Cardiac fibroblast (primary cell): Measurements from ENCODE around the gene C10orf90.

Source experiments
- DNase-seq, 2 donors: peaks; one replicate each; pipeline versions ENCODE4 v3.0.0 to v3.0.0-alpha.2; 2010; ENCODE audit warnings: low read depth in 2 of 2
- H3K4me3 ChIP-seq, 2 donors: replicated peaks in 1 of 2; 1 replicate in 1 of 2; 2 replicates in 1 of 2; pipeline ENCODE4 v1.5.1; 2011; ENCODE audit warnings: low read depth in 2 of 2, low read length in 2 of 2, mild to moderate bottlenecking in 2 of 2, moderate library complexity in 1 of 2
- CTCF ChIP-seq: IDR thresholded peaks from one replicate; pipeline ENCODE4 v1.5.1; 2011; ENCODE audit warnings: low read depth, mild to moderate bottlenecking, low read length, inconsistent platforms

The C10orf90 gene

GRCh38 chr10:126549344-126549743 lies 121.1 kb downstream of the C10orf90 start:
- TF ChIP-seq CTCF: no peak
- DNase-seq: peak; percentile 21 to 22

GRCh38 chr10:126544565-126544964 lies 125.9 kb downstream of the C10orf90 start:
- no peak for DNase-seq
- TF ChIP-seq CTCF: no peak
- H3K4me3 ChIP-seq: no peak overlapping the region

More at GRCh38 chr10:126549344-126549743, 121.1 kb downstream of the C10orf90 start:
- H3K4me3 ChIP-seq: no peak overlapping the region

- no peak for DNase-seq
- no peak overlapping the region for H3K4me3 ChIP-seq
- TF ChIP-seq CTCF: no peak
Measured at GRCh38 chr10:126538439-126539135, 131.9 kb downstream of the C10orf90 start.

- no peak for DNase-seq
- no peak for TF ChIP-seq CTCF
- H3K4me3 ChIP-seq: no peak overlapping the region
Measured at GRCh38 chr10:126536656-126537055, 133.8 kb downstream of the C10orf90 start.

GRCh38 chr10:126536148-126536547 lies 134.3 kb downstream of the C10orf90 start:
- no peak for TF ChIP-seq CTCF
- DNase-seq: peak; percentile 14 to 23
- H3K4me3 ChIP-seq: no peak overlapping the region

- no peak for DNase-seq
- no peak for TF ChIP-seq CTCF
- no peak overlapping the region for H3K4me3 ChIP-seq
Measured at GRCh38 chr10:126533644-126534043, 136.8 kb downstream of the C10orf90 start.
